ENCODE data around the gene ZBTB4.

Gene ZBTB4

GRCh38 chr17:7479213-7480088 lies at the start of gene ZBTB4:
TSS of gene ZBTB4 (minus strand) at chr17:7479631. CDS start at chr17:7466801, 12,830 bp downstream.
- DNase-seq = peak; percentile 24

GRCh38 chr17:7528842-7529241 lies 49.4 kb upstream of the ZBTB4 start:
- no peak for DNase-seq

GRCh38 chr17:7523033-7523432 lies 43.6 kb upstream of the ZBTB4 start:
- no peak for DNase-seq

GRCh38 chr17:7515911-7516610 lies 36.6 kb upstream of the ZBTB4 start:
- no peak for DNase-seq

- DNase-seq = no peak
Measured at GRCh38 chr17:7513850-7514419, 34.5 kb upstream of the ZBTB4 start.

- DNase-seq = no peak
Measured at GRCh38 chr17:7512824-7513540, 33.6 kb upstream of the ZBTB4 start.

- no peak for DNase-seq
Measured at GRCh38 chr17:7512105-7512504, 32.7 kb upstream of the ZBTB4 start.

GRCh38 chr17:7511108-7511507 lies 31.7 kb upstream of the ZBTB4 start:
- no peak for DNase-seq

GRCh38 chr17:7509937-7510336 lies 30.5 kb upstream of the ZBTB4 start:
- DNase-seq = no peak

GRCh38 chr17:7508846-7509245 lies 29.4 kb upstream of the ZBTB4 start:
- no peak for DNase-seq

- no peak for DNase-seq
Measured at GRCh38 chr17:7508145-7508544, 28.7 kb upstream of the ZBTB4 start.

- DNase-seq = no peak
Measured at GRCh38 chr17:7503521-7503920, 24.1 kb upstream of the ZBTB4 start.

- DNase-seq = no peak
Measured at GRCh38 chr17:7502987-7503386, 23.6 kb upstream of the ZBTB4 start.

- no peak for DNase-seq
Measured at GRCh38 chr17:7502171-7502847, 22.9 kb upstream of the ZBTB4 start.

GRCh38 chr17:7501729-7502128 lies 22.3 kb upstream of the ZBTB4 start:
- no peak for DNase-seq

- DNase-seq = no peak
Measured at GRCh38 chr17:7499161-7499560, 19.7 kb upstream of the ZBTB4 start.

- no peak for DNase-seq
Measured at GRCh38 chr17:7497636-7498035, 18.2 kb upstream of the ZBTB4 start.

- DNase-seq = no peak
Measured at GRCh38 chr17:7497228-7497627, 17.8 kb upstream of the ZBTB4 start.

GRCh38 chr17:7496470-7497183 lies 17.2 kb upstream of the ZBTB4 start:
- no peak for DNase-seq

GRCh38 chr17:7495906-7496434 lies 16.5 kb upstream of the ZBTB4 start:
- no peak for DNase-seq

GRCh38 chr17:7493941-7494340 lies 14.5 kb upstream of the ZBTB4 start:
- DNase-seq = no peak

GRCh38 chr17:7491583-7491982 lies 12.2 kb upstream of the ZBTB4 start:
- DNase-seq = no peak
